Measurements from ENCODE around the gene IL10RA.

IL10RA gene

GRCh38 chr11:118047749-118048148 lies 61.6 kb downstream of the IL10RA start:
- no peak for DNase-seq

DNA sequence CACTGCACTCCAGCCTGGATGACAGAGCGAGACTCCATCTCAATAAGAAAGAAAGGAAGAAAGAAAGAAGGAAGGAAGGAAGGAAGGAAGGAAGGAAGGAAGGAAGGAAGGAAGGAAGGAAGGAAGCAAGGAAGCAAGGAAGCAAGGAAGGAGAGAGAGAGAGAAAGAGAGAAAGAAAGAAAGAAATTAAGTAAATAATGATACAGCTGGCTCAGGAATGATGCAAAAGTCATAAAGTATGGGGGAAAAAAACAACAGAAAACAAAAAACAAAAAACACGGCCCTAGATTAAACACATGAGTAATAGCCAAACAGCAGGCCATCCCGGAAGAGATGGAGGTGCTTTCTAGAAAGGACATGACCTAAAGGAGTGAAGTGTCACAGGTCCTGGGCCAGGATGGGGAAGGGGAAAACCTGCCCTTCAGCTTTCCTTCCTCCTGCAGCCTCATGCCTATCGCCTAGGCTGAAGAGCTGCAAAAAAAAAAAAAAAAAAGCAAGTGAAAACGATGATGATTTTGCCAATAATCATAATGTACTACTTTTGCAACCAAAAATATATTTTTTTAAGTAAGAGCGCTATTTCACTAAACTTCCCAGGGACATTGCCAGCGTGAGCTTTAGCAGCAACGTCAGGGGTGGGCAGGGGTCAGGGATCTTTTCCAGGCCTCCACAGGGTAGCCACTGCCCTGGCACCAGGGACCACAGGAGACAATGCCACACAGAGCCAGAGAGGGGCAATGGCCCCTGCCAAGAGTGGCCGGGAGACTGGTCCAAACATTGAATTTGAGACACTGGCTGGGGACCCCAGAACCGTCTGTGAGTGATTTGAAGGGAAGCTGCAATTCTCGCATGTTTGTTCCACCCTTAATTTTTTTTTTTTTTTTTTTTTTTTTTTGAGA lies 62.5 kb downstream of the IL10RA start:
- no peak for DNase-seq

DNA sequence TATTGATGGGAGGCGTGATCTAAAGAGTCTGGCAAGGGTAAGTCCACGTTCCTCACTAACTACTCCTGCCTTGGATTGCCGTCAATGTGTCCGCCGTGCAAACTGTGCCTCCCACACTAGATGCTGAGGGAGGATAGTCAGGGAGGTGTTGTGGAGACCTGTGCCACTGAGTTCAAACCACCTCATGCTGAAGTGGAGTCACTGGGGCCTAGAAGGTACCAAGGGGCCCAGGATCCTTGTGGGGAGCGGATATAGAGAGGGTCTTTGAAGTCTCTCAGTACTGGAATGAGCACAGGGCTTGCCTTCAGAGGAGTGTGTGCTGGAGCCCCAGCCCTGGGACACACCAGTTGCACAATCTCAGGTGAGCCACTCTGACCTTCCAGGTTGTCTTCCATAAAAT lies 63.6 kb downstream of the IL10RA start:
- no peak for DNase-seq

GRCh38 chr11:118050208-118050891 lies 64.2 kb downstream of the IL10RA start:
- DNase-seq: no peak
